NCI-H69 (cell line): ENCODE data around the gene CUTA.

Source experiments
- DNase-seq: peaks from one replicate; lab custom pipeline; 2025; lab: John Stamatoyannopoulos, UW

Gene CUTA

GRCh38 chr6:33439956-33440648 is 22.2 kb upstream of the CUTA start:
- no peak for DNase-seq

GRCh38 chr6:33438978-33439594 is 21.2 kb upstream of the CUTA start:
- no peak for DNase-seq

GRCh38 chr6:33437666-33438065 is 19.8 kb upstream of the CUTA start:
- DNase-seq: no peak

- no peak for DNase-seq
Observed at GRCh38 chr6:33434961-33435360, 17.1 kb upstream of the CUTA start.

- DNase-seq: no peak
Observed at GRCh38 chr6:33433544-33434191, 15.8 kb upstream of the CUTA start.

- DNase-seq: no peak
Observed at GRCh38 chr6:33433001-33433543, 15.2 kb upstream of the CUTA start.

- DNase-seq: no peak
Observed at GRCh38 chr6:33432546-33432945, 14.6 kb upstream of the CUTA start.

- no peak for DNase-seq
Observed at GRCh38 chr6:33431880-33432541, 14.1 kb upstream of the CUTA start.

GRCh38 chr6:33430991-33431879 is 13.3 kb upstream of the CUTA start:
- peak; percentile 85 for DNase-seq

GRCh38 chr6:33430334-33430733 is 12.4 kb upstream of the CUTA start:
- DNase-seq: no peak

GRCh38 chr6:33429750-33430052 is 11.8 kb upstream of the CUTA start:
- no peak for DNase-seq

GRCh38 chr6:33428966-33429749 is 11.3 kb upstream of the CUTA start:
- no peak for DNase-seq

GRCh38 chr6:33428224-33428965 is 10.5 kb upstream of the CUTA start:
- peak; percentile 69 for DNase-seq

- peak; percentile 80 for DNase-seq
Observed at GRCh38 chr6:33427585-33428223, 9.8 kb upstream of the CUTA start.

- DNase-seq: peak; percentile 43
Observed at GRCh38 chr6:33426590-33427511, 8.9 kb upstream of the CUTA start.

GRCh38 chr6:33425668-33426577 is 8.0 kb upstream of the CUTA start:
- DNase-seq: peak; percentile 96

- no peak for DNase-seq
Observed at GRCh38 chr6:33424855-33425667, 7.2 kb upstream of the CUTA start.
